Smooth muscle cell (in vitro differentiated cells): ENCODE data around the gene CCT5. TPM values are rescaled to one million over a fixed set of nuclear protein-coding genes. Genes with fewer than 3 reads are reported as not detected.

Experiments
- DNase-seq: peaks from one replicate; lab custom pipeline; 2025; ENCODE audit not compliant: unreplicated experiment; lab: John Stamatoyannopoulos, UW
- H2AFZ ChIP-seq: fragments of 200-600 bp; sonication (generic); 2 replicates; pipeline ENCODE4 v1.6.0; 2016; ENCODE audit warnings: antibody characterized with exemption, low read depth, mild to moderate bottlenecking
- H3F3A ChIP-seq: fragments of 200-600 bp; sonication (generic); 2 replicates; pipeline ENCODE4 v1.6.0; 2017; ENCODE audit warnings: antibody characterized with exemption, low read depth
- H3K27ac ChIP-seq: fragments of 200-600 bp; sonication (generic); 2 replicates; pipeline ENCODE4 v1.5.1; 2016; ENCODE audit warnings: low read depth, mild to moderate bottlenecking
- H3K27me3 ChIP-seq: fragments of 200-600 bp; sonication (generic); 2 replicates; pipeline ENCODE4 v1.6.1; 2016; ENCODE audit warnings: low read depth, mild to moderate bottlenecking
- H3K36me3 ChIP-seq: fragments of 200-600 bp; sonication (generic); 2 replicates; pipeline ENCODE4 v1.5.1; 2016; ENCODE audit warnings: low read depth
- H3K4me1 ChIP-seq: fragments of 200-600 bp; sonication (generic); 2 replicates; pipeline ENCODE4 v1.5.1; 2016; ENCODE audit warnings: low read depth
- H3K4me2 ChIP-seq: fragments of 200-600 bp; sonication (generic); 2 replicates; pipeline ENCODE4 v1.6.0; 2016; ENCODE audit warnings: mild to moderate bottlenecking
- H3K4me3 ChIP-seq: fragments of 200-600 bp; sonication (generic); 2 replicates; pipeline ENCODE4 v1.5.1; 2016; ENCODE audit warnings: mild to moderate bottlenecking
- H3K79me2 ChIP-seq: fragments of 200-600 bp; sonication (generic); 2 replicates; pipeline ENCODE4 v1.6.0; 2016; ENCODE audit warnings: low read depth, mild to moderate bottlenecking
- H3K9ac ChIP-seq: fragments of 200-600 bp; sonication (generic); 2 replicates; pipeline ENCODE4 v1.6.0; 2016; ENCODE audit warnings: low read depth
- H3K9me3 ChIP-seq: fragments of 200-600 bp; sonication (generic); replicated peaks from 2 replicates; pipeline ENCODE4 v1.5.1; 2016; ENCODE audit warnings: low read depth
- H4K20me1 ChIP-seq: fragments of 200-600 bp; sonication (generic); 2 replicates; pipeline ENCODE4 v1.6.0; 2016; ENCODE audit warnings: low read depth
- CTCF ChIP-seq: fragments of 200-600 bp; sonication (generic); IDR thresholded peaks from 2 replicates; pipeline ENCODE4 v1.5.1; 2017; ENCODE audit warnings: borderline replicate concordance, mild to moderate bottlenecking, antibody characterized with exemption; ENCODE audit not compliant: insufficient read depth, poor library complexity, severe bottlenecking
- WGBS: methylation state at CpG from one replicate; pipeline ENCODE4 v1.1.7; 2016; ENCODE audit warnings: low lambda C conversion rate; 5-methylcytosine and 5-hydroxymethylcytosine counted together
- polyA plus RNA-seq: library from polyadenylated mRNA; unstranded; fragments of >200 nt; fragmentation: Nextera tagmentation; extraction: Ambion mirVana; gene quantifications from 2 replicates; pipeline ENCODE4 v1.2.1, GENCODE V29; 2016
- total RNA-seq: library from RNA; depleted of rRNA; stranded (reverse); fragments of >200 nt; gene quantifications from 2 replicates; pipeline ENCODE4 v1.2.3, GENCODE V29; 2014

CCT5 gene
- total and polyA plus RNA-seq, 2 experiments from 2014 or later, result 146 to 198 TPM

GRCh38 chr5:10291692-10292339, 41.7 kb downstream of the CCT5 start:
- 93% methylated on average over 9 of the region's 9 CpGs for WGBS
- no peak for DNase-seq
- no peak overlapping the region for H2AFZ ChIP-seq
- no peaks in the 10 kb centered on the region for H4K20me1 ChIP-seq
- no peak overlapping the region for H3K27ac ChIP-seq
- H3K79me2 ChIP-seq, result no peaks in the 10 kb centered on the region
- H3K36me3 ChIP-seq, result no peaks in the 10 kb centered on the region
- H3K4me2 ChIP-seq, result no peak overlapping the region
- no peaks in the 10 kb centered on the region for H3K4me1 ChIP-seq
- H3K4me3 ChIP-seq, result no peak overlapping the region
- H3K9me3 ChIP-seq, result no peaks in the 10 kb centered on the region
- TF ChIP-seq CTCF, result no peak
- H3F3A ChIP-seq, result no peaks in the 10 kb centered on the region
- no peaks in the 10 kb centered on the region for H3K27me3 ChIP-seq
- H3K9ac ChIP-seq, result no peak overlapping the region

GRCh38 chr5:10293907-10294662, 44.0 kb downstream of the CCT5 start:
- Histone ChIP-seq H2AFZ (no peak overlapping the region), H3K4me1 (no peaks in the 10 kb centered on the region), H3K4me2 (no peak overlapping the region), H3K9ac (no peak overlapping the region), H3K27me3 (no peaks in the 10 kb centered on the region), H3K79me2 (no peaks in the 10 kb centered on the region), H3K9me3 (no peaks in the 10 kb centered on the region), H3K4me3 (no peak overlapping the region), H3K27ac (no peak overlapping the region), H3F3A (no peaks in the 10 kb centered on the region), H3K36me3 (no peaks in the 10 kb centered on the region), H4K20me1 (no peaks in the 10 kb centered on the region)
- TF ChIP-seq CTCF, result no peak
- no peak for DNase-seq
- 87% methylated on average over 3 of the region's 3 CpGs for WGBS

- TF ChIP-seq CTCF, result no peak
- Histone ChIP-seq H3K9ac (no peak overlapping the region), H3K4me2 (no peak overlapping the region), H3K36me3 (no peaks in the 10 kb centered on the region), H3K4me1 (no peaks in the 10 kb centered on the region), H3K27me3 (no peaks in the 10 kb centered on the region), H3F3A (no peaks in the 10 kb centered on the region), H3K9me3 (no peaks in the 10 kb centered on the region), H2AFZ (no peak overlapping the region), H3K27ac (no peak overlapping the region), H4K20me1 (no peaks in the 10 kb centered on the region), H3K4me3 (no peak overlapping the region), H3K79me2 (no peaks in the 10 kb centered on the region)
- DNase-seq, result no peak
- WGBS, result 88% methylated on average over 8 of the region's 8 CpGs
Measured at GRCh38 chr5:10295619-10296326, 45.7 kb downstream of the CCT5 start.
